Measurements from ENCODE around the gene ZNF628. TPM values are rescaled to one million over a fixed set of nuclear protein-coding genes. Genes with fewer than 3 reads are reported as not detected.

ZNF628 gene
- total and polyA plus RNA-seq, 7 experiments from 2014 or later, result 0.07 to 27.2 (median 6.7) TPM

- POLR2A ChIA-PET, result interaction anchor here (0.9 kb wide), 1 partner anchor 20 kb away, joined by 3 read pairs; no protein-coding TSS in a partner anchor
- intact Hi-C loops (cut with micrococcal nuclease), result no loop called here
- H3K4me3 Mint-ChIP-seq, result peak overlapping the region in 1 of 10 donors; percentile 39
These were observed 10.2 kb upstream of the ZNF628 start for GRCh38 chr19:55466241-55466614.

GRCh38 chr19:55467236-55468053 is 9.0 kb upstream of the ZNF628 start:
- peak; percentile 97 for ATAC-seq
- no peak overlapping the region for H3K4me3 ChIP-seq (ENCODE audit: low read length)
- H3K4me1 Mint-ChIP-seq, result peaks cover under 1 to 9% (median 3%) of the 10 kb centered on the region in 7 donors
- peaks cover 0 to 3% (median 0%) of the 10 kb centered on the region in 5 donors for H3K27me3 Mint-ChIP-seq
- no peak overlapping the region for H3K27ac ChIP-seq (ENCODE audit: low read depth, low read length)
- H3K36me3 ChIP-seq (ENCODE audit: control insufficient read depth in 2 of 3, insufficient read depth in 3 of 3, low read length in 3 of 3), result no peaks in the 10 kb centered on the region
- no peaks in the 10 kb centered on the region for H3K27me3 ChIP-seq (ENCODE audit: control insufficient read depth in 2 of 2, insufficient read depth in 2 of 2, low read length in 2 of 2)
- H3K9me3 Mint-ChIP-seq, result peaks cover 0 to 1% (median 0%) of the 10 kb centered on the region in 11 donors
- DNase-seq, result peak in 7 of 9 donors; percentile 21 to 88 (median 54)
- no peaks in the 10 kb centered on the region for H3K9me3 ChIP-seq (ENCODE audit: control insufficient read depth in 2 of 3, low read length in 3 of 3)
- ChIA-PET CTCF (interaction anchor here (0.6 to 3.6 kb wide), 15 partner anchors 10 to 378 kb away, joined by 3 to 33 read pairs (median 3); partner anchors contain the start of genes NAT14 and ZNF784), POLR2A (interaction anchor here (0.9 to 1.7 kb wide), 4 partner anchors 9 to 166 kb away, joined by 3 to 9 read pairs (median 3); partner anchors contain the start of gene ZNF628)
- H3K36me3 Mint-ChIP-seq, result no peaks in the 10 kb centered on the region
- no peak overlapping the region for H3K4me3 Mint-ChIP-seq
- no peaks in the 10 kb centered on the region for H3K4me1 ChIP-seq (ENCODE audit: control insufficient read depth in 2 of 2, insufficient read depth in 2 of 2, low read length in 2 of 2)
- intact Hi-C loops (cut with micrococcal nuclease), result loop anchor here (1.0 kb wide), 3 partner anchors 36 to 164 kb away; no protein-coding TSS in a partner anchor
- peak overlapping the region in 2 of 9 donors; percentile 25 to 59 for H3K27ac Mint-ChIP-seq

More at GRCh38 chr19:55466241-55466614, 10.2 kb upstream of the ZNF628 start:
- CTCF ChIA-PET, result interaction anchor here (0.6 to 3.6 kb wide), 2 partner anchors 38 to 326 kb away, joined by 3 to 33 read pairs; no protein-coding TSS in a partner anchor
- H3K27me3 ChIP-seq (ENCODE audit: control insufficient read depth in 2 of 2, insufficient read depth in 2 of 2, low read length in 2 of 2), result no peaks in the 10 kb centered on the region
- DNase-seq, result no peak
- H3K36me3 ChIP-seq (ENCODE audit: control insufficient read depth in 2 of 3, insufficient read depth in 3 of 3, low read length in 3 of 3), result no peaks in the 10 kb centered on the region
- no peaks in the 10 kb centered on the region for H3K36me3 Mint-ChIP-seq
- peaks cover 4 to 5% of the 10 kb centered on the region in 2 donors for H3K4me1 ChIP-seq (ENCODE audit: control insufficient read depth in 2 of 2, insufficient read depth in 2 of 2, low read length in 2 of 2)
- no peak overlapping the region for H3K27ac ChIP-seq (ENCODE audit: low read depth, low read length)
- peaks cover 0 to 5% (median 0%) of the 10 kb centered on the region in 5 donors for H3K27me3 Mint-ChIP-seq
- peaks cover 0 to 1% (median 0%) of the 10 kb centered on the region in 11 donors for H3K9me3 Mint-ChIP-seq
- no peak for ATAC-seq
- H3K27ac Mint-ChIP-seq, result peak overlapping the region in 2 of 9 donors; percentile 0 to 68
- no peak overlapping the region for H3K4me3 ChIP-seq (ENCODE audit: low read length)
- peaks cover 10 to 20% (median 12%) of the 10 kb centered on the region in 7 donors for H3K4me1 Mint-ChIP-seq
- H3K9me3 ChIP-seq (ENCODE audit: control insufficient read depth in 2 of 3, low read length in 3 of 3), result no peaks in the 10 kb centered on the region

- DNase-seq, result no peak
- Mint-ChIP-seq H3K9me3 (peaks cover 0 to 1% (median 0%) of the 10 kb centered on the region in 11 donors), H3K4me1 (peaks cover 0 to 4% (median 3%) of the 10 kb centered on the region in 7 donors), H3K36me3 (no peaks in the 10 kb centered on the region), H3K27ac (peak overlapping the region in 1 of 9 donors; percentile 25), H3K4me3 (no peak overlapping the region), H3K27me3 (peaks cover 0 to 3% (median 0%) of the 10 kb centered on the region in 5 donors)
- H3K36me3 ChIP-seq (ENCODE audit: control insufficient read depth in 2 of 3, insufficient read depth in 3 of 3, low read length in 3 of 3), result no peaks in the 10 kb centered on the region
- intact Hi-C loops (cut with micrococcal nuclease), result loop anchor here (1.0 kb wide), 3 partner anchors 35 to 163 kb away; no protein-coding TSS in a partner anchor
- H3K9me3 ChIP-seq (ENCODE audit: control insufficient read depth in 2 of 3, low read length in 3 of 3), result no peaks in the 10 kb centered on the region
- no peaks in the 10 kb centered on the region for H3K27me3 ChIP-seq (ENCODE audit: control insufficient read depth in 2 of 2, insufficient read depth in 2 of 2, low read length in 2 of 2)
- ChIA-PET POLR2A (interaction anchor here (1.1 to 1.7 kb wide), 3 partner anchors 8 to 165 kb away, joined by 3 to 9 read pairs (median 3); partner anchors contain the start of gene ZNF628), CTCF (interaction anchor here (0.9 to 3.6 kb wide), 9 partner anchors 11 to 327 kb away, joined by 3 to 33 read pairs (median 3); no protein-coding TSS in a partner anchor)
- no peak overlapping the region for H3K27ac ChIP-seq (ENCODE audit: low read depth, low read length)
- ATAC-seq, result no peak
- H3K4me1 ChIP-seq (ENCODE audit: control insufficient read depth in 2 of 2, insufficient read depth in 2 of 2, low read length in 2 of 2), result no peaks in the 10 kb centered on the region
- H3K4me3 ChIP-seq (ENCODE audit: low read length), result no peak overlapping the region
These were observed 8.4 kb upstream of the ZNF628 start for GRCh38 chr19:55468054-55468393.

GRCh38 chr19:55471266-55471665 is 5.2 kb upstream of the ZNF628 start:
- H3K4me3 ChIP-seq (ENCODE audit: low read length), result no peak overlapping the region
- ChIA-PET POLR2A (no interaction called here), CTCF (interaction anchor here (0.9 kb wide), 1 partner anchor 33 kb away, joined by 7 read pairs; no protein-coding TSS in a partner anchor)
- ATAC-seq (no peak), DNase-seq (no peak)
- H3K27ac Mint-ChIP-seq, result no peak overlapping the region
- peaks cover 4 to 6% of the 10 kb centered on the region in 2 donors for H3K4me1 ChIP-seq (ENCODE audit: control insufficient read depth in 2 of 2, insufficient read depth in 2 of 2, low read length in 2 of 2)
- H3K36me3 Mint-ChIP-seq, result no peaks in the 10 kb centered on the region
- peaks cover 0 to 3% (median 0%) of the 10 kb centered on the region in 5 donors for H3K27me3 Mint-ChIP-seq
- no peak overlapping the region for H3K27ac ChIP-seq (ENCODE audit: low read depth, low read length)
- no peaks in the 10 kb centered on the region for H3K9me3 ChIP-seq (ENCODE audit: control insufficient read depth in 2 of 3, low read length in 3 of 3)
- H3K27me3 ChIP-seq (ENCODE audit: control insufficient read depth in 2 of 2, insufficient read depth in 2 of 2, low read length in 2 of 2), result no peaks in the 10 kb centered on the region
- intact Hi-C loops (cut with micrococcal nuclease), result no loop called here
- no peaks in the 10 kb centered on the region for H3K36me3 ChIP-seq (ENCODE audit: control insufficient read depth in 2 of 3, insufficient read depth in 3 of 3, low read length in 3 of 3)
- H3K9me3 Mint-ChIP-seq, result peaks cover 0 to 1% (median 0%) of the 10 kb centered on the region in 11 donors
- peaks cover 0 to 11% (median 3%) of the 10 kb centered on the region in 7 donors for H3K4me1 Mint-ChIP-seq
- no peak overlapping the region for H3K4me3 Mint-ChIP-seq

GRCh38 chr19:55472463-55472862 is 4.0 kb upstream of the ZNF628 start:
- H3K36me3 ChIP-seq (ENCODE audit: control insufficient read depth in 2 of 3, insufficient read depth in 3 of 3, low read length in 3 of 3), result no peaks in the 10 kb centered on the region
- no peak overlapping the region for H3K27ac Mint-ChIP-seq
- peaks cover 0 to 13% (median 6%) of the 10 kb centered on the region in 7 donors for H3K4me1 Mint-ChIP-seq
- no peak overlapping the region for H3K4me3 Mint-ChIP-seq
- H3K27ac ChIP-seq (ENCODE audit: low read depth, low read length), result no peak overlapping the region
- intact Hi-C loops (cut with micrococcal nuclease), result no loop called here
- H3K27me3 ChIP-seq (ENCODE audit: control insufficient read depth in 2 of 2, insufficient read depth in 2 of 2, low read length in 2 of 2), result no peaks in the 10 kb centered on the region
- no peaks in the 10 kb centered on the region for H3K9me3 ChIP-seq (ENCODE audit: control insufficient read depth in 2 of 3, low read length in 3 of 3)
- H3K4me3 ChIP-seq (ENCODE audit: low read length), result no peak overlapping the region
- no peaks in the 10 kb centered on the region for H3K36me3 Mint-ChIP-seq
- ChIA-PET CTCF (no interaction called here), POLR2A (interaction anchor here (1.4 kb wide), 1 partner anchor 159 kb away, joined by 3 read pairs; no protein-coding TSS in a partner anchor)
- no peaks in the 10 kb centered on the region for H3K9me3 Mint-ChIP-seq
- no peak for DNase-seq
- ATAC-seq, result no peak
- no peaks in the 10 kb centered on the region for H3K27me3 Mint-ChIP-seq
- peaks cover 7 to 10% of the 10 kb centered on the region in 2 donors for H3K4me1 ChIP-seq (ENCODE audit: control insufficient read depth in 2 of 2, insufficient read depth in 2 of 2, low read length in 2 of 2)

- intact Hi-C loops (cut with micrococcal nuclease), result no loop called here
- Histone ChIP-seq H3K27me3 (ENCODE audit: control insufficient read depth in 2 of 2, insufficient read depth in 2 of 2, low read length in 2 of 2) (no peaks in the 10 kb centered on the region), H3K9me3 (ENCODE audit: control insufficient read depth in 2 of 3, low read length in 3 of 3) (no peaks in the 10 kb centered on the region), H3K4me3 (ENCODE audit: low read length) (no peak overlapping the region), H3K27ac (ENCODE audit: low read depth, low read length) (no peak overlapping the region), H3K4me1 (ENCODE audit: control insufficient read depth in 2 of 2, insufficient read depth in 2 of 2, low read length in 2 of 2) (peaks cover 14 to 15% of the 10 kb centered on the region in 2 donors), H3K36me3 (ENCODE audit: control insufficient read depth in 2 of 3, insufficient read depth in 3 of 3, low read length in 3 of 3) (no peaks in the 10 kb centered on the region)
- H3K9me3 Mint-ChIP-seq, result no peaks in the 10 kb centered on the region
- no peaks in the 10 kb centered on the region for H3K36me3 Mint-ChIP-seq
- ATAC-seq (no peak), DNase-seq (no peak)
- peak overlapping the region in 1 of 9 donors; percentile 10 for H3K27ac Mint-ChIP-seq
- no peak overlapping the region for H3K4me3 Mint-ChIP-seq
- H3K27me3 Mint-ChIP-seq, result no peaks in the 10 kb centered on the region
- peaks cover 6 to 21% (median 12%) of the 10 kb centered on the region in 7 donors for H3K4me1 Mint-ChIP-seq
- ChIA-PET POLR2A (interaction anchor here (1.4 kb wide), 1 partner anchor 158 kb away, joined by 3 read pairs; no protein-coding TSS in a partner anchor), CTCF (interaction anchor here (0.5 to 1.5 kb wide), 3 partner anchors 30 to 331 kb away, joined by 3 to 5 read pairs (median 4); no protein-coding TSS in a partner anchor)
These were observed 3.0 kb upstream of the ZNF628 start for GRCh38 chr19:55473225-55474012.

Data from naive thymus-derived CD4-positive, alpha-beta T cell (primary cell).